Activated B cell treated with CpG ODN at 0.5 μM for 24 hours (primary cell): ENCODE results near the gene GOLGA1. TPM values are rescaled to one million over a fixed set of nuclear protein-coding genes. Genes with fewer than 3 reads are reported as not detected.

ENCODE experiments used
- ATAC-seq: fragments of 200-7000 bp; cut with Tn5 transposase; one replicate; pipeline ENCODE4 v1.10.0; 2021; ENCODE audit warnings: low read depth, mild to moderate bottlenecking, moderate library complexity
- CTCF ChIA-PET: fragments of 350-600 bp; sonication (Branson Sonifier 250); formaldehyde crosslinking; loops from one replicate; lab custom pipeline; 2021; ENCODE audit warnings: antibody characterized with exemption; lab: Charles Lee
- POLR2A ChIA-PET: fragments of 350-600 bp; sonication (Branson Sonifier 250); formaldehyde crosslinking; loops from one replicate; lab custom pipeline; 2021; ENCODE audit warnings: antibody characterized with exemption; lab: Charles Lee
- DNase-seq: peaks from one replicate; pipeline ENCODE4 v3.0.0; 2022
- H3K27ac Mint-ChIP-seq: one replicate; pipeline ENCODE4 v1.8.0; 2020; ENCODE audit warnings: mixed read lengths
- H3K27me3 Mint-ChIP-seq: one replicate; pipeline ENCODE4 v1.8.0; 2021; ENCODE audit warnings: mixed read lengths
- H3K36me3 Mint-ChIP-seq: one replicate; pipeline ENCODE4 v1.8.0; 2021; ENCODE audit warnings: low read depth, mixed read lengths
- H3K4me1 Mint-ChIP-seq: one replicate; pipeline ENCODE4 v1.8.0; 2021; ENCODE audit warnings: mixed read lengths
- H3K4me3 Mint-ChIP-seq: one replicate; pipeline ENCODE4 v1.8.0; 2020; ENCODE audit warnings: mild to moderate bottlenecking, mixed read lengths
- H3K9me3 Mint-ChIP-seq: one replicate; pipeline ENCODE4 v1.8.0; 2020; ENCODE audit warnings: mixed read lengths
- CTCF ChIP-seq: fragments of 200-600 bp; IDR thresholded peaks from one replicate; pipeline ENCODE4 v1.8.0; 2022; ENCODE audit warnings: antibody characterized with exemption, mild to moderate bottlenecking
- intact Hi-C: fragments of 100-400 bp; cut with micrococcal nuclease; formaldehyde crosslinking; loops from one replicate; pipeline ENCODE4 v1.15.1; 2024
- total RNA-seq: library from RNA; stranded (reverse); gene quantifications from 2 replicates; pipeline ENCODE4 v1.2.3, GENCODE V29; 2022

GOLGA1 gene
- total RNA-seq, 1 donor from 2014 or later, result 14.0 TPM

GRCh38 chr9:124855944-124856765 lies 84.7 kb downstream of the GOLGA1 start:
- CTCF ChIA-PET, result interaction anchor here (5.0 to 12.7 kb wide), 2 partner anchors 36 to 83 kb away, joined by 29 to 216 read pairs; partner anchors contain the start of genes NR6A1 and OLFML2A
- ATAC-seq (no peak), DNase-seq (no peak)
- peaks cover 47% of the 10 kb centered on the region for H3K36me3 Mint-ChIP-seq
- H3K4me1 Mint-ChIP-seq, result peaks cover 39% of the 10 kb centered on the region
- TF ChIP-seq CTCF, result no peak
- H3K27ac Mint-ChIP-seq, result no peak overlapping the region
- H3K27me3 Mint-ChIP-seq, result no peaks in the 10 kb centered on the region
- H3K9me3 Mint-ChIP-seq, result no peaks in the 10 kb centered on the region
- intact Hi-C loops, result no loop called here
- H3K4me3 Mint-ChIP-seq, result no peak overlapping the region
- POLR2A ChIA-PET, result interaction anchor here (0.7 to 2.1 kb wide), 6 partner anchors 11 to 92 kb away, joined by 3 to 6 read pairs (median 5); partner anchors contain the start of gene NR6A1

GRCh38 chr9:124855566-124855943 lies 85.3 kb downstream of the GOLGA1 start:
- H3K4me1 Mint-ChIP-seq, result peaks cover 33% of the 10 kb centered on the region
- ChIA-PET POLR2A (interaction anchor here (0.7 to 2.1 kb wide), 4 partner anchors 12 to 91 kb away, joined by 3 to 6 read pairs (median 4); partner anchors contain the start of gene NR6A1), CTCF (interaction anchor here (5.0 to 12.7 kb wide), 2 partner anchors 37 to 82 kb away, joined by 29 to 216 read pairs; partner anchors contain the start of genes NR6A1 and OLFML2A)
- ATAC-seq (no peak), DNase-seq (no peak)
- H3K27ac Mint-ChIP-seq, result no peak overlapping the region
- H3K27me3 Mint-ChIP-seq, result no peaks in the 10 kb centered on the region
- H3K36me3 Mint-ChIP-seq, result peaks cover 41% of the 10 kb centered on the region
- H3K4me3 Mint-ChIP-seq, result no peak overlapping the region
- intact Hi-C loops, result no loop called here
- no peaks in the 10 kb centered on the region for H3K9me3 Mint-ChIP-seq
- no peak for TF ChIP-seq CTCF

GRCh38 chr9:124854822-124855221 lies 86.1 kb downstream of the GOLGA1 start:
- TF ChIP-seq CTCF, result no peak
- ChIA-PET POLR2A (interaction anchor here (0.6 to 2.1 kb wide), 3 partner anchors 13 to 345 kb away, joined by 3 to 5 read pairs (median 4); partner anchors contain the start of gene RABEPK), CTCF (interaction anchor here (3.2 to 12.7 kb wide), 3 partner anchors 37 to 82 kb away, joined by 17 to 216 read pairs (median 29); partner anchors contain the start of genes NR6A1 and OLFML2A)
- intact Hi-C loops, result loop anchor here (5.0 kb wide), 1 partner anchor 517 kb away; no protein-coding TSS in a partner anchor
- Mint-ChIP-seq H3K36me3 (peaks cover 34% of the 10 kb centered on the region), H3K27me3 (no peaks in the 10 kb centered on the region), H3K27ac (peak overlapping the region; percentile 38), H3K4me1 (peaks cover 25% of the 10 kb centered on the region), H3K4me3 (no peak overlapping the region), H3K9me3 (no peaks in the 10 kb centered on the region)
- DNase-seq (no peak), ATAC-seq (no peak)

GRCh38 chr9:124854161-124854560 lies 86.7 kb downstream of the GOLGA1 start:
- H3K36me3 Mint-ChIP-seq, result peaks cover 27% of the 10 kb centered on the region
- H3K27me3 Mint-ChIP-seq, result no peaks in the 10 kb centered on the region
- POLR2A ChIA-PET, result interaction anchor here (1.3 to 1.6 kb wide), 3 partner anchors 16 to 83 kb away, joined by 5 to 8 read pairs (median 6); partner anchors contain the start of gene NR6A1
- H3K27ac Mint-ChIP-seq, result no peak overlapping the region
- TF ChIP-seq CTCF, result no peak
- intact Hi-C loops, result loop anchor here (5.0 kb wide), 1 partner anchor 518 kb away; no protein-coding TSS in a partner anchor
- no peaks in the 10 kb centered on the region for H3K9me3 Mint-ChIP-seq
- no peak for DNase-seq
- no peak for ATAC-seq
- H3K4me3 Mint-ChIP-seq, result no peak overlapping the region
- H3K4me1 Mint-ChIP-seq, result peaks cover 20% of the 10 kb centered on the region
- CTCF ChIA-PET, result interaction anchor here (1.3 to 12.7 kb wide), 9 partner anchors 8 to 289 kb away, joined by 3 to 216 read pairs (median 8); partner anchors contain the start of genes ARPC5L, NR6A1, OLFML2A and RPL35
